Fibroblast of skin of back (primary cell): ENCODE measurements around the gene LRTM1.

ENCODE experiments used
- DNase-seq: peaks from one replicate; pipeline ENCODE4 v3.0.0-alpha.2; 2013

LRTM1 gene

DNA sequence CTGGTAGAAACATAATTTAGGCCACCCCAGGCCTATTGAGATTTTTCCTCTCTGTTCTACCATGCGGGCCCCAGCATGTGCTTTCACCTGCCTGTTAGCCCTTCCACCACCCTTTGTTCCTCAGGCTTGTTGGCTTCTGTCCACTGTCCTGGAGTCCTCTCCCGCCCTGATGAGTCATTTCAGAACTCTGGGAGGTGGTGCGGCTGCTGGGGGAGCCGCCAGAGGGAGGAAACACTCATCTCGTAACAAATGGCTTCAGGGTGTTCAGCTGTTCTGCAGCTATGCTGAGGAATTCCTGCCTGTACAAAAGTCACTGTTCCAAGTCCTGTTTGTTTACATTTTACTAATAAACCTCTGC lies 36.3 kb downstream of the LRTM1 start:
- DNase-seq = peak; percentile 98

- DNase-seq = no peak
These were observed 38.1 kb downstream of the LRTM1 start for GRCh38 chr3:54889731-54890130.

DNA sequence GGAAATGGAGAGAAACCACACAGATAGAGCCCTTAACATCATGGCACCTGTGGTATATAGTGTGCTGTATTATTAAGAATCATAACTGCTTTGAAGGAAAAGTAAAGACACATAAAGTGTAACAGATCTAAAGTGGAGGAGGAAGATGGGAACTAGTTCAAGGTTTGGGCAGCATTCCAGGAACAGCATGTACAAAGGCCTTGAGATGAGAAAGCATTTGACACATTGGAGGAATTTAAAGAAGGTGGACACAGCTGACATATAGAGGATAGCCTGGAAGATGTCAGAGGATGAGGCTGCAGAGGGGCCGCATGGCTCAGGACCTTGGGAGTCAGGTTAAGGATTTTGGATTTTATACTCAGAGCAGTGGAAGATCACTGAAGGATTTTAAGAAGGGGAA lies 39.0 kb downstream of the LRTM1 start:
- DNase-seq = peak; percentile 54

DNA sequence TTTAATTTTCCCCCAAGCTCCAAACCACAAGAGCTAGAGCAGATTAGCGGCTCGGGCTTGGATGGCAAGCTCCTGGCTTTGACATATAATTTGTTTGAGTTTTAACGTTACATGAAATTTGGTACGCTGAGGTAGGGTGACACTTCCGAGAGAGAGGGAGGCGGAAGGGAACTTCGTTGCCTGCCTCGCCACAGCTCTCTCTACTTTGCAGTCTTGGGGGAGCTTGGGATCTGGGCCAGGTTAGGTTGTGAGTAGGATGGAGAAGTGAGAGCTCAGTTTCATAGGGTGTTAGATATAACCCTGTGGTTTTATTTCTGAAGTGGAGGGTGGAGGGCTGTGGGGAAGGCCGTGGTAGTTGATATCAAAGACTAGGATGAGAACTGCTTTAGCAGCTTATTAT lies 39.7 kb downstream of the LRTM1 start:
- no peak for DNase-seq

- peak; percentile 99 for DNase-seq
These were observed 45.6 kb downstream of the LRTM1 start for GRCh38 chr3:54882129-54882833.

DNA sequence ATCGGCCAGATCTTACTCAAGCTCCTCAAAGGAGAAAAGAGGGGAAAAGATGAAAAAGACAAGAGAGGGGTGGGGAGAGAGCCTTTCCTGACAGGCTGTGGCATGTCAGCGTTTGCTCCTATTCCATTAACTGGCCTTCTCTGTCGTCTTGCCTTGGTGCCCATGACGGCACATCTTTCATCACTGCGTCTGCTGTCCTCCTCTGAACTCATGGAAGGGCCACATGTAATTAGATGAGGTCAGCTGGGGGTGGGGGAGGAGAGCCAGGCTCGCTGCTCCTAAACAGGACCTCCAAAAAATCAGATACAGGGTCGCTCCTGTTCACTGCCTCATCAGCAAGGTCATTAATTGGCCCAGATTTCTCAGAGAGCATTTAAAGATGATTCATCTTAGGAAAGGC lies 49.7 kb downstream of the LRTM1 start:
- peak; percentile 23 for DNase-seq

- DNase-seq = peak; percentile 58
These were observed 50.1 kb downstream of the LRTM1 start for GRCh38 chr3:54877730-54878129.

GRCh38 chr3:54876694-54877093 lies 51.2 kb downstream of the LRTM1 start:
- no peak for DNase-seq

DNA sequence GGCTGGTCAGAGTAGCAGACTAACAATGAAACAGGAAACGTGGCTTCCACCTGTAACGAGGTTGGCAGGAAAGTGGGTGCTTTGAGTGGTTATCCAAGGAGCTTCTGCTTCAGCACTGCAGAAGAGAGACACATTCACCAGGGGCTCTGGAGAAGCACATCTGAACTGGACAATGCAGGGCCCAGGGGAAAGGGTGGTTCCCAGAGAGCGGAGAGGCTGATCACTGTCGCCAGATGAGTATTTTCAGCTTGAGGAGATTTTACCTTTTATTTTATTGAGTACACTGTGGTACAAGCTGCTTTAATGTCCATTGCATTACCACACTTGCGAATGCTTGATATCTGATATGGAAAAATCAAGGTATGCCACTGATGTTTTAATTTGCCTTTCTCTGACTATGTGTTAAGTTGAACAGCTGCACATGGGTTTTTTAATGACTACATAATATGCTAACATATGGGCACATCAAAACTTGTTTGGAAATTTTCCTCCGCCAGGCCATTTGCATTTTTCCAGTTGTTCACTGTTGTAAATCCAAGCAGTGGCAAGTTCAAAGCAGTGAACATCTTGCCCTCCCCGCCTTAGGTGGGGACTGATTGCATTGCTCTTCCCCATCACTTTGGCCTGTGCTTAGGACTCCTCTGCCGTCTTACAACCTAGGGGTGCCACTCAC lies 52.1 kb downstream of the LRTM1 start:
- no peak for DNase-seq

DNA sequence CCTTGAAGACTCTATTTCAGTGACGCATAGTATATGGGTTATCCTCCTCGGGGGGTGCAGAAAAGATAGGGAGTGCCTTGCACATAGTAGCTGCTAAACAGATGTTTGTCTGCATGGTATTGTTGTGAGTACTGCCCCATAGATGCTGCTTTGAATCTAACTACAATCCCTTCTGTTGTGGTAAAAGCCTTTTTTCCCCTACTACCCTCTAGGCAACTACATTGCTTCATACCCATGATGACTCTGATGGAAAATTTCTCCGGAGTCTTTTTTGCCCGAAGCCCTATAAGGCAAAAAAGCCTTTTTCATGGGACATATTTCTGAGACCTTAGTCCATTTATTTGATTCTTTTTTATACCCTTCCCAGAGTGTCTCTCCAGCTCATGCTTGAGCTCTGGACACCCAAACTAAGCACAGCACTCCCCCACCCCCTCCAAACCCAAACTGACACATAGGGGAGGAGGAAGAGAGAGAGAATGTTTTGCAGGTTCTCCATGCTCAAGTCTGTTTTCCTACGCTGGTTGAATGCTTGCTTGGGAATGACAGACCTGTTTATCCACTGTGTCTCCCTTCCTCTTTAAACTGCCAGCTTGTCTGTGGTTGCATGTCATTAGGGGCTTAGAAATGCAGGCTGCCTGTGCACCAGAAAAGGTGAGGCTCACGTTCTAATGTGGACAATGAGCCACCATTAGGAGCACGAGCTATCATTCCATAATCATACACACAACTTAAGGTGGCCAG lies 52.9 kb downstream of the LRTM1 start:
- DNase-seq = peak; percentile 32

GRCh38 chr3:54873059-54874010 lies 54.5 kb downstream of the LRTM1 start:
- DNase-seq = peak; percentile 53

- DNase-seq = no peak
These were observed 56.0 kb downstream of the LRTM1 start for GRCh38 chr3:54871867-54872266.

- peak; percentile 98 for DNase-seq
These were observed 57.4 kb downstream of the LRTM1 start for GRCh38 chr3:54870423-54870822.
